HG02642 (cell line): ENCODE results near the gene CDC40.

Source experiments
- ATAC-seq: cut with Tn5 transposase; IDR thresholded peaks from one replicate; pipeline ENCODE4 v1.9.1; 2021; ENCODE audit warnings: mild to moderate bottlenecking; ENCODE audit not compliant: unreplicated experiment, poor library complexity

The CDC40 gene

DNA sequence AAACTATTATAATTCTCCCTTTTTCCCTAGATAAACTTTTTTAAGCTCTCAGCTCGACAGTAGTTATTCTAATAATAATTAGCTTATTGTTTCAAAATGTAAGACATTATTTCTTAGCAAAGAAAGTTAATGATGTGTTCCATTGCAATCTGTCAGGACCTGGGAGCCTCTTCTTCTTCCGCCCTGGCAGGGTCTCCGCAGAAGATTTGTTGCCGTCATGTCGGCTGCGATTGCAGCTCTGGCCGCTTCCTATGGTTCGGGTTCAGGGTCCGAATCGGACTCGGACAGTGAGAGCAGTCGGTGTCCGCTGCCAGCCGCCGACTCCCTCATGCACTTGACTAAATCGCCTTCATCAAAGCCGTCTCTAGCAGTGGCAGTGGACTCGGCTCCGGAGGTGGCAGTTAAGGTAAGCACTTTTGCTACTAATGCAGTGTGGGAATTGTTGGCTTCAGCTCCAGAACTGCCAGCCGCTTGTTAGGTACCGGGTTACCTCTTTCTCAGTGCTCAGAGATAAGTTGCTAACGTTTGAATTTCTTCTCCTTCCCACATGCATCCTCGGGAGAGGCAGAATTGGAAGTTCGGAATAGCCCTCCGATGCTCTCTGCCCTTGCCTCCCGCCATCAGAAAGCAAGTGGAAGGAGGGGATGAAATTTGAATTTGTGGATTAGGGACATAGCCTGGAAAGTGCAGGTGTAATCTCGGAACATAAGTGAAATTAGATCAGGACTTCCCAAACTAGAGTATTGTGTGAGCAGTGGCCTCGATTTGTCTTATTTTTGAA, at the start of gene CDC40:
CDC40 (plus strand) TSS at position 200 of the 781 bp plus-strand sequence; CDS start at position 218, 18 bp downstream.
- ATAC-seq: peak; percentile 54

DNA sequence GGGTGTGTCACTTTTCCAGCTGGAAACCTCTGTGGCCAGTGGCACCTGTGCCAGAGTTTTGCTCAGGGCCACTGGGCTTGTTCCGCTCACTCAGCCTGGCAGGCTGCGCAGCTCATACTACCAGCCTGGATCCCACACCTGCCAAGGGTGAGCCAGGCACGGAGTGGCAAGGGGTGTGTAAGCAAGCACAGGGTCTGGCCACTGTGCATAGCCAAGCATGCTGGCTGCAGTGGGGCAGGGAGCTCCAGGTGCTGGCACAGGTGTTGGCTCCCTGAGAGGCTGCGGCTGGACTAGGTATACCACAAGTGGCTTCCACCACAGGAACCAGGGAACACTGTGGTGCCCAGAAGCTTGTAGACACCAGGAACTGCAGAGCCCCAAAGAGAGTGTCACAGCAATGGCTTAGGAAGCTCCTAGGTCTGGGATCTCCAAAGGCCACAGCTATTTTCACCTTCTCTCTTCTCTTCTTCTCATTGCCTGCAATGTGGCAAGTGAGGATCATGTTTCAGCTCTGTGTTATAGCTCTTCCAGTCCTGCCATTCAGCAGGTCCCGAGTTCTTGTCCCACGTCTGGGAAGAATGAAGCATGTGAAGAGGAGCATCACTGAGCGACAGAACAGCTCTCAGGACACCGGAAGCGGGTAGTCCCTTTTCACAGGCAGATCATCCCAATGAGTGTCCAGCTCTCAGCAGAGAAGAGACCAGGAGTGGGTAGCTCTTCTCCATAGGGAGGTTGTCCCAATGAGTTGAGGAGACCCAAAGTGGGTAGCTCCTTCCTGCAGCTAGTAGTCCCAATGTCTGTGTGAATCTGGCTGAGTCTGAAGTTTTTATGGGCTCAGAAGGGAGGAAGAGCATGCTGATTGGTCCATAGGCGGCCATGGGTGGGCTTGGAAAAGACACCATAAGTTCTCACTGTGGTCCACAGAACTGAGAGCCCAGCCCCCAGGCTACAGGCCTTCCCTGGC, 42.0 kb upstream of the CDC40 start:
- ATAC-seq: no peak

DNA sequence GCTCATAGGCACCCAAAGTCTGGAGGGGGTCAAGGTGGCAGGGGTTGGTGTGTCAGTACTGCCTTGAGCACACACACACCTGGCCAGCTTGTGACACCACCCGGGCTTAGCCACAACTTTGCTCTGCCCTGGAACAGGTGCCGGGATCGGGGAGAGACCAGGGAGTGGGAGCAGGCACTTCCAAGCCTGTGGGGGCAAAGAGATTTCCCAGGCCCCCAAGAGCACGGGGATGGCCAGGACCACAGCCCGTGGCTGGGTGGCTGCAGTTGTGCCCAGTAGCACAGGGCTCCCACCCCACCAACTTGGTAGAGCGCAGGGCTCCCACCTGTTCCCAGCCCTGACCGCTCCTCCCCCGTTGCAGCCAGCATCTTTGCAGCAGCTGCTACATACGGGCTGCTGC, 41.2 kb upstream of the CDC40 start:
- no peak for ATAC-seq

DNA sequence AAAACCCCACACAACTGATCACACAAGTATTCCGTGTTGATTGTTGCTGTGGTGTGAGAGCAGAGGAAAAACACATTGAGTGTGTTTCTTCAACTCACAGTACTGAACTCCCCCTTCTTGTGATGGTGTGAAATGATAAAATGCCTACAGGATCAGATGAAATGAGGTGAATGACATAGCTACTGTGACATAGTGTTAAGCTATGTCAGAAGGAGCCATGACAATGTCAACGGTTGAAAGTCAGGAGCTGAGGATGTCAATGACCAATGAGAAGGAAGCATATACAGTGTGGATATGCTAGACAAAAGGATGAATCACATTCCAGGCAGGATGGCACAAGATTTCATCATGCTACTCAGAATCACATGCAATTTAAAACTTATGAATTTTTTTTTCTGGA, 39.6 kb upstream of the CDC40 start:
- ATAC-seq: no peak

DNA sequence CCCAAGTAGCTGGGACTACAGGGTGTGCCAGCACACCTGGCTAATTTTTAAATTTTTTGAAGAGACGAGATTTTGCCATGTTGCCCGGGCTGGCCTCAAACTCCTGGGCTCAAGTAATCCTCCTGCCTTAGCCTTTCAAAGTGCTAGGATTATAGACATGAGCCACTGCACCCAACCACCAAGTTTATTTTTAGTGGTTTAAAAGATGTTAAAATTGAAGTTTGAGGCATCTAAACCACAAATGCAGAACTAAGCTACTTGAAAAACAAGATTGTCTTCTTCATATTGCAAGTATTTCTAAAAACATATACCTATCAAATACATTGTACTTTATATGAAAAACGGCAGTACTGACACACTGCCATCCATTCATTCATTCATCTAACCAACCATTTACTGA, 32.4 kb upstream of the CDC40 start:
- no peak for ATAC-seq

DNA sequence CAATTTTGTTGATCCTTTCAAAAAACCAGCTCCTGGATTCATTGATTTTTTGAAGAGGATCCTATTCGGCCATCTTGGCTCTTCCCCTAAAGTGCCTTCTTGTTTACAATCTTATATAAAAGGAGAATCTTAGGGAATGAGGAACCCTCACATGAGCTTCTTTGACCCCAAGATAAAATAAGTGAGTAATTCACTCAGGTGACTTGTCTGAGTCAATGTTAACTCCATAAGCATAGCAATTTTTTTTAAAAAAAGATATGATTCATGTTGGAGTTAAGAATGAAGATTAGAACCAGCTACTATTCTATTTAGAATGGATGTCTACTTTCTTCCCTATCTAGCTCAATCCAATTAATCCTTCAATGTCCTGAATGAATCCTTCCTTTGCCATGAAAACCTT, 21.7 kb upstream of the CDC40 start:
- no peak for ATAC-seq

DNA sequence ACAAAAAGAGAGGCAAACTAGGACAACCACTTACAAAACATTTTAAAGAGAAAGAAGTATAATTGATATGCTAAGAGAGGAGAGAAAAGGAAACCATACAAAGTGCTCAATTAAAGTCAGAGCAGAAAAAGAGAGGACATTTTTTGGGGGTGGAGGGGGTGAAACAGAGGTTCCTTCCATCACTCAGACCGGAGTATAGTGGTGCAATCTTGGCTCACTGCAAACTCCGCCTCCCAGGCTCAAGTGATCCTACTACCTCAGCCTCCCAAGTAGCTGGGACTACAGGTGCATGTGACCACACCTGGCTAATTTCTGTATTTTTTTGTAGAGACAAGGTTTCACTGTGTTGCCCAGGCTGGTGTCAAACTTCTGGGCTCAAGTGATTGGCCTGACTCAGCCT, 10.1 kb upstream of the CDC40 start:
- ATAC-seq: no peak

DNA sequence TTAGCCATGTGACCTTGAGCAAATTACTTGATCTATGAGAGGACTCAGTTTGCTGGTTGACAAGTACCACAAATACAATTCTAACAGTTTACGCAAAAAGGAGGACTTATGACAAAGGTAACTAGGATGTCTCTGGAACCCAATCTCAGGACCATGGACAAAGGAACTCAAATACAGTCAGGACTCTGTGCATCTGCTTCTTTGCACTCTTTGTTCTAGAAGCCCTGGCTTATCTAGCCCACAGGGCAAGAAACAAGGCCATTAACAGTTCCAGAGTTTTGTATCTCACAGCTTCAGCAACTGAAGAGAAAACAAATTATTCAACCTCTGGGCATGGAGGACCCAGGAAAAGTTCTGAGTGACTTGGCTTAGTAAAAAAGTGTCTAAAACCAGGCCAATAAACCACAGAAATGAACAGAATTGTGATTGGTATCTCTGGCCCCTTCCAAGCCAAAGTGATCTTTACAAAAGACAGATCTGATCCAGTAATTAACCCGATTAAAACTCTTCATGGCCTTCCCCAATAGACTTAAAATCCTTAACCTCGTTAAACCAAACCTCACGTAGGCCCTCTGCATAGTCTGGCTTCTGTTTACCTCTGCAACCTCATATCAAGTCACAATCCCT, 6.6 kb upstream of the CDC40 start:
- ATAC-seq: no peak

DNA sequence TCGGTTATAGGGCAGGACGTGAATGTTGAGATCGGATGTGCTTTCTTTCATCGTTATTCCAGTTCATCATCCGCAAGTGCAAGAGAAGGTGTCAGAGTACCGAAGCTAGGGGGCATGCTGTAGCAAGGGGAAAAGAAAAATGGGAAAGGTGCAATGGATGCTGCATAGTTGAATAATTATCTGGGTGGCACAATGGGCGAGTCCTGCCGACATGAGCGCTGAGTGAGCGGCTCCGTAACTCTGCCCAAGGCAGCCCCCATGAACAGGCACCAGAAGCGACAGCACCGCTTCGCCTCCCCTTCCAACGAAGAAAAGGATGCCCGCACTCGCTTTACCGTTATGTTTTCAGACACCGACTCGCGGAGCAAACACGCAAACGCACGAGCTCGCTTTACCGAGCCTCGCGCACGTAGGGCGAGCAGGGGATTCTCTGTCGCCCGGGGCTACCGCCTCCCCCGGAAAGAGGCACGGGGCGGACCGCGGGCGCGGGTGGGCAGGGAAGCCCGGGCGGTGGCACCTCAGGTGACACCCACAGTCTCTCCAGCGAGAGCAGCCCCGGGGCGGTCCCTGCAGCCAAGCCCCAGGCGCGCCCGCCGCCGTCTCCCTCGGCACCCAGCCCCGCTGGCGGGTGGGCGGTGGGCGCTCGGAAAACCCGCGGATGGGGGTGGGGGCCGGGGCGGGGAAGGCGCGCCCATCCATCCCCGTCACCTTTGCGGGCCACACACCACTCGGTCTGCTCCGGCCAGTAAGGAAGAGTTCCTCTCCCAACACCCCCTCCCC, 1.4 kb upstream of the CDC40 start:
- peak; percentile 37 for ATAC-seq

DNA sequence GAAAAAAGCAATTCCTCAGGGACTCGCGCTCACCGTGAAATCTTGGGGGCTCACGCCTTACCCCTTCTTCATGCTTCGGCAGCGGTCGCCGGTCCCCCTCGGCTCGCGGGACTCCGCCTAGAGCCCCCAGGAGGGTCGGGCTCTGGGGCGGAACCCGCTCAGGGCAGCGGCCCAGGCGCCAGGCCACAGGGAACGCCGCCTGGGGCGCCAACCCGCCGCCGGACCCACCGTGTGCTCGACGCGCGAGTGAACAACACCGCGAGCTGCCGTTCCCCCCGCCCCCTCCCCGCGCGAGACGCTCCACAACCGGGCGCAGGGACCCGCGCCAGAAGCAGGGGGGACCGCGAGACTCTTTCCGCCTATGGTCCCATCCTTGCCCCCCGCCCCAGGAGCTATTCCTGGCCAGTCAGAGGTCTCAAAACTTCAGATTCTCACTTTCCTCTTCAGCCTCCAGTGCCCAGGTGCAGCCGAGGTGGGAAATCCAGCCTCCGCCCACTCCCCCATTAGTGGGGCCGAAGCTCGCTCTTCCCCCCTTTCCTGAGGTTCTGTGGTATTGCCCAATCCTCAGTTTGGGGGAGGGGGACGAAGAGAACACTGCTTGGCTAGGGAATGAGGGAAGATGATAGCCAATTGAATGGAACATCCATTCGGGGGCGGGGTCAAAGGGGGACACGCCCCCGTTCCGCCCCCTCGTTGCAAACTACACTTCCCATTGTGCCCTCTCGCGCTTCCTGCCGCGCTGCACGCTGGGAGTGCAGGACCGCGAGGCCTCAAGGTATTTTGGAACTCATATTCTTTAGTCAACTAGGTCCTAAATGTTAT, 610 bp upstream of the CDC40 start, which contains the start of gene WASF1:
WASF1 (minus strand) TSS at position 265 of the 822 bp plus-strand sequence. CDS start 52,069 bp downstream, outside the sequence.
- peak; percentile 90 for ATAC-seq

DNA sequence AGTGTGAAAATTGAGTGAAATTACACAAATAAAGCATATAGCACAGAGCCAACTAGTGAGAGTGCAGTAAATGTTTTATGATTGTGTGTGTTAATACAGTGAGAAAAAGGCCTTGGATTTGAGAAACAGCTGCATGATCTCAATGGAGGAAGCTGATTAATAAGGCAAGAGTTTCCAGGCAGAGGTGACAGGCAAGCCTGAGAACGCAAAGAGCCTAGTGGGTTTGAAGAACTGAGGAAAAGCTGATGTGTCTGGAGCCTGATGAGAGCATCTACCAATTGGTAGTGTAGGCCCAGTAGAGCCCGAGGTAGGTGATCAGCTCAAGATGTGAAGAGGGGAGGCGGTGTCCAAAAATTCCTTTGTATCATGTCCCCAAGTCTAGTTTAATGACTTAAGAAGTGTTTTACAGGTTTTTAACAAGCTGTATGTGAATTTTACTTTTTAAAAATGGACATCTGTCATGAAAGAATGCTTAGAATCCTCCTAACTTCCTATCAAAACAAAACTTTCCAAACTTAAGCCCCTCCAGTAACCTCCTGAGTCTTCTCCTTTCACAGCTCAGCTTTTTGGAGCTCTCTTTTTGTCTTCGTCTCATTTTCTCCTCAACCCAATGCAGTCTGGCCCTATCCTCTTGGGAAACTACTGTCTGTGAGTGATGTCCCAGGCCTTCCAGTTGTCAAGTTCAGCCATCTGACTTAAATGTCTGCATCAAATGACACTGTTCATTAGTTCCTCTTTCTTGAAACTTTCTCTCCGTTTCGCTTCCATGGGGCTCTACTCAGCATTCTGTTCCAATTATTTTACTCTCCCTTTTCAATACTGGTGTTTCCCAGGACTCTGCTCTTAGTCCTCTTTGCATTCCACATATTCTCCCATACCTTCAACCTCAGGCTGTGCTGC, 1.2 kb downstream of the CDC40 start:
- no peak for ATAC-seq

DNA sequence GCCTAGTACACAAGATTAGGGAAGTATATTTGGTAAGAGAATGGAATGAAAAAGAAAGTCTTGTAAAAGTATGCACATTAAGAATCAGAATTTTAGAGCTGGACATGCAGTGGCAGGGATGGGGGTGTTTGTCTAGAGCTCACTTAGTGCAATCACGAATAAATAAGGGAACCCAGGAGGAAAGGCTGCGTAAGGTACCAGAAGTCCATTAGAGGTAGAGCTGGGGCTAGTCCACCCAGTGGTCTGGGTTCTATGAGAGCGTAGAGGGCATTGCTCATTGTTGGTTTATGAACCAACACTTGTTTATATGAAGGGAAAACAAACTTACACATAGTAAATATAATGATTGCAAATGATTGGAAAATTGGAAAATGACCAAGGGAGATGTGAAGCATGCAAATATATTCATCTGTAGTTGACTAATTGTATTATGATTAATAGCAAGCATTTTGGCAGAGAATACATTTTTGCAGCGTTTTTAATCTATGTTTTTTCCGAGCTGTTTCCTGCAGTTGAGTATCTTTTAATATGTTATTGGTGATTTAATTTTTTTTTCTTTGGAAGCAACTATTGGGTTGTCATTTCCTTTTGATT, 3.2 kb downstream of the CDC40 start:
- no peak for ATAC-seq

DNA sequence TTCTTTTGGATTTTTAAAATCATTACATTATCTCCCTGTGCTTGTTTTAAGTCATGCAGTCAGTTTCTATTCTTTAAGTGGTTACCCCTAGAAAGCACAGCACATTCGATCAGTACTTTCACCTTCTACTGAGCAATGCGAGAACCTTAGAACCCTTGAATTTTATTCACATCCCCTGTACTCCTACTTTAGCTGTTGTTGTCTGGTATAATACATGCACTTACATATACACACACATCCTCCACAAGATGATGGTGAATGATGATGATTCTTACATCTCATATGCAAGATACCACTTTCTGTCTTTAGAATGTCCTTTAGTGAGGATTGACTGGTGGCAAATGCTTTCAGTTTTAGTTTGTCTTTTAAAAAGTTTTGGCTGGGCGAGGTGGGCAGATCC, 5.7 kb downstream of the CDC40 start:
- no peak for ATAC-seq

DNA sequence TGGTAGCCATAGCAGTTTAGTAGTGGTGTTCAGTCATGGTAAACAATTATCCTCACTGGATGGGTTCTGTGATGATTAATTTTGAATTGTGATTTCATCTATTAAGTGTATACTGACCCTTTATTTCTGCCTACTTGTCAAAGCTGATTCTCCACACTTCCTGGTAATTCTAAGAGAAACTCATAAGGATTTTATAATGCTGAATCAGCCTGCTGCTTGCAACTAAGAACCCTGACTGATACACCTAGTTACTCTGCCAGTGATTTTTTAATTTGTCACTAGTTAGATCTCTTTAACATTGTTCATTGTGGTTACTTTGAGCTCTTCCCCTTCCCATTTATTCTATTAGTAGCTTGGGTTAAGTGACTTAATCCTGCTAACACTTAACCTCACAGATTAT, 8.6 kb downstream of the CDC40 start:
- no peak for ATAC-seq

DNA sequence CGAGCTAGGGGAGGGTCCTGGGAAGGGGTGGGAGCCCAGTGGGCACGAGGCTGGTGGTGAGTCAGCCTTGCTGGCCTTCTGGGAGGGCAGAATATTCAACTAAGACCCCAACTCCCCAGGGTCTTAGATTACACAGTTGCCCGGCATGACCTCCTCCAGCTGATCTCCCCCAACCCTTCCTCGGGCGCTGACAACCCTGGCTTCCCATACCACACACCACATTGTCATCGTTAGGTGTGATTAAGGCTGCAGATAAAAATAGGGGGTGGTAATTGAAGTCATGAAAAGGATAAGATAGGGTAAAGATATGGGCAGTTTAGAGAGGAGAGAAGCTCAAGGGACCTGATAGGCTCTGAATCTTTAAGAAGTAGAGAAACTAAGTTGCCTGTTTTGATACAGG, 10.5 kb downstream of the CDC40 start:
- no peak for ATAC-seq

DNA sequence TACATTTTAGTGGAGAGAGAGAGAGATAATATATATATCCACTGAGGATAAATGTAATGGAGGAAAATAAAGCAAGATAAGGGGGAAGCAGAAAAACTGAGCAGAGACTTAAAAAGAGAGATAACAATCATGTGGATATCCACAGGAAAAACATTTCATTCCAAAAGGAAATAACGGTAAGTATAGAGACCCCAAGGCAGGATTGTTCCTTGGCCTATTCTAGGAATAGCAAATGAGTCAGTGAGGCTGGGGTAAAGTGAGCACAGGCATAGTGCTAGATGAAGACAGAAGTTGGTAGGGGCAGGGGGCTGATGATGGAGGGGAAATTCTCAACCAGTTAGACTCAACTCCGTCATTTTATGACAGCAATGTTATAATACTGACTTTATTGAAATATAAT, 11.2 kb downstream of the CDC40 start:
- no peak for ATAC-seq

DNA sequence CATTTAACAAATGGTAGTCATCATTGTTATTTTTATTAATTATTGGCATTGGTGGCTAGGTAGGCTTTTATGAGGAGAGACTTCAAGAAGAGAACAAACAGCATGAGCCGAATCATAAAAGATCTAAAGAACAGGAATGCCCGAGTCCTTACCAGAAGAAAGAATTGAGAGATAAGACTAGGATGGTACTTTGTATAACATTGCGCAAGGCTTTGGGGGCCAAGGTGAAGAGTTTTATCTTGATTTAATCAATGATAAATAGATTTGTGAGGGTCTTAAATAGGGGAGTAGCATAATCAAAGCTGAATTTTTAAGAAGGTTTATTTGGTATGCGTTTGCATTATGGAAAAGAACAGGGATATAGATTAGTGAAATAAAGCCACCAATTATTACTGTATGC, 15.4 kb downstream of the CDC40 start:
- ATAC-seq: no peak

DNA sequence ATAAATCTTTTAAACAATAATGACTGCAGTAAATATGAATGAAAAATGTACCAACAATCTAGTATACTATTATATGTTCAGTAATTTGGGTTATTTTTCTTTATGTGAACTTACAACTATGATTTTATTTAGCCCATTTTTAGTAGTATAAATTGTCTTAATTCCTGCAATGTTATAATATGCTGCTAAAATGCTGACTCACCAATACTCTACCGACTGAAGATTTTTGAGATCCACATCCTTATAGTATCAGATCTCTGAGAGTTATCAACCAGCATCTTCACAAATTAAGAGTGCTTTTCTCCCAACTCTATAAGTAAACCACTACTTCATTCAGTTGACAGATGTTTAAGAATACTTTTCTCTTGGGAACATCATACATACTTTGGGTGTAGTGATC, 16.6 kb downstream of the CDC40 start:
- no peak for ATAC-seq
